GM12878 (cell line): ENCODE data around the gene PRKRIP1. TPM values are rescaled to one million over a fixed set of nuclear protein-coding genes. Genes with fewer than 3 reads are reported as not detected.

Experiments
- ATAC-seq: fragments of 200-7000 bp; cut with Tn5 transposase; 3 replicates; pipeline ENCODE4 v1.9.1; 2020; ENCODE audit warnings: mild to moderate bottlenecking, moderate library complexity
- BruUV-seq: library from RNA; stranded (reverse); fragments of 400-500 nt; replicated peaks from 2 replicates; lab custom pipeline; 2021; lab: Mats Ljungman, UMichigan
- CTCF ChIA-PET: fragments of 300-600 bp; sonication (Branson Sonifier 250); formaldehyde crosslinking; extraction: SDS; loops from one replicate; lab custom pipeline; 2021; ENCODE audit warnings: inconsistent platforms; lab: Yijun Ruan, JAX
- POLR2A ChIA-PET: fragments of 350-600 bp; formaldehyde crosslinking; extraction: SDS; loops from one replicate; lab custom pipeline; 2021; ENCODE audit warnings: inconsistent platforms; lab: Charles Lee
- RAD21 ChIA-PET: fragments of 300-600 bp; sonication (Branson Sonifier 250); formaldehyde crosslinking; loops from one replicate; lab custom pipeline; 2023; ENCODE audit warnings: antibody characterized with exemption; ENCODE audit not compliant: unreplicated experiment; lab: Charles Lee
- SMC1A ChIA-PET: fragments of 300-600 bp; sonication (Branson Sonifier 250); formaldehyde crosslinking; loops from one replicate; lab custom pipeline; 2023; ENCODE audit not compliant: unreplicated experiment, uncharacterized antibody; lab: Charles Lee
- DNase-seq: peaks from one replicate; pipeline ENCODE4 v3.0.0-alpha.2; 2011; ENCODE audit warnings: low read depth, low spot score
- FAIRE-seq: peaks from 3 replicates; lab custom pipeline; 2011; peaks lifted over from hg19 to GRCh38; lab: Jason Lieb, UNC
- H2AFZ ChIP-seq: 2 replicates; pipeline ENCODE4 v1.6.0; 2011; ENCODE audit warnings: low read depth, low read length, control low read depth; ENCODE audit not compliant: control insufficient read depth
- H3K27ac ChIP-seq: 2 replicates; pipeline ENCODE4 v1.5.1; 2011; ENCODE audit warnings: control low read depth; ENCODE audit not compliant: control insufficient read depth, insufficient read depth
- H3K27me3 ChIP-seq, 2 experiments: replicated peaks in 1 of 2; 2 replicates each; pipeline versions ENCODE4 v1.6.0 to v1.6.1; 2011; ENCODE audit warnings: low read length in 1 of 2; ENCODE audit not compliant: control insufficient read depth in 2 of 2, insufficient read depth in 2 of 2
- H3K36me3 ChIP-seq, 2 experiments: 2 replicates each; pipeline ENCODE4 v1.5.1; 2011; ENCODE audit warnings: low read length in 1 of 2; ENCODE audit not compliant: control insufficient read depth in 2 of 2, insufficient read depth in 2 of 2
- H3K4me1 ChIP-seq: 2 replicates; pipeline ENCODE4 v1.6.1; 2011; ENCODE audit warnings: mild to moderate bottlenecking, low read length, moderate library complexity, mixed read lengths; ENCODE audit not compliant: control insufficient read depth, insufficient read depth
- H3K4me2 ChIP-seq: 2 replicates; pipeline ENCODE4 v1.6.0; 2011; ENCODE audit warnings: control low read depth; ENCODE audit not compliant: control insufficient read depth, insufficient read depth
- H3K4me3 ChIP-seq: fragments of 200-600 bp; sonication (generic); 2 replicates; pipeline ENCODE4 v1.5.1; 2016
- H3K79me2 ChIP-seq: 2 replicates; pipeline ENCODE4 v1.6.0; 2011; ENCODE audit warnings: low read length; ENCODE audit not compliant: control insufficient read depth, insufficient read depth
- H3K9ac ChIP-seq: 2 replicates; pipeline ENCODE4 v1.8.0; 2011; ENCODE audit warnings: low read length, control low read depth, mixed read lengths; ENCODE audit not compliant: control insufficient read depth, insufficient read depth
- H3K9me3 ChIP-seq: replicated peaks from 3 replicates; pipeline ENCODE4 v1.5.1; 2011; ENCODE audit warnings: mild to moderate bottlenecking, low read length; ENCODE audit not compliant: control insufficient read depth, insufficient read depth
- H4K20me1 ChIP-seq: 2 replicates; pipeline ENCODE4 v1.6.0; 2011; ENCODE audit not compliant: control insufficient read depth, insufficient read depth
- BCL11A ChIP-seq: IDR thresholded peaks from 2 replicates; pipeline ENCODE4 v1.6.1; 2011; ENCODE audit warnings: low read depth, low read length
- EZH2 ChIP-seq: IDR thresholded peaks from 2 replicates; pipeline ENCODE4 v1.6.1; 2012; ENCODE audit warnings: low read depth, mild to moderate bottlenecking, control low read depth, inconsistent platforms, low read length, borderline replicate concordance; ENCODE audit not compliant: control insufficient read depth
- GABPA ChIP-seq: IDR thresholded peaks from 2 replicates; pipeline ENCODE4 v1.6.1; 2014; ENCODE audit warnings: antibody characterized with exemption, low read depth, mild to moderate bottlenecking, inconsistent platforms
- HDAC2 ChIP-seq: fragments of 200-600 bp; sonication (generic); IDR thresholded peaks from 2 replicates; pipeline ENCODE4 v1.6.1; 2017
- JUND ChIP-seq: IDR thresholded peaks from 2 replicates; pipeline ENCODE4 v1.6.1; 2012; ENCODE audit warnings: low read depth, mild to moderate bottlenecking, low read length, improper control_type of control experiment, moderate library complexity
- PML ChIP-seq: IDR thresholded peaks from 2 replicates; pipeline ENCODE4 v1.6.1; 2012; ENCODE audit warnings: low read length, inconsistent platforms
- POLR2AphosphoS5 ChIP-seq: IDR thresholded peaks from 2 replicates; pipeline ENCODE4 v1.6.1; 2011; ENCODE audit warnings: mild to moderate bottlenecking, low read length, inconsistent platforms
- SIN3A ChIP-seq: IDR thresholded peaks from 2 replicates; pipeline ENCODE4 v1.6.1; 2012; ENCODE audit warnings: low read depth, low read length, improper control_type of control experiment
- SREBF1 ChIP-seq: IDR thresholded peaks from 2 replicates; pipeline ENCODE4 v1.6.1; 2012; ENCODE audit warnings: mild to moderate bottlenecking, low read length
- SREBF2 ChIP-seq: IDR thresholded peaks from 2 replicates; pipeline ENCODE4 v1.6.1; 2012; ENCODE audit warnings: mild to moderate bottlenecking, low read length
- TARDBP ChIP-seq: IDR thresholded peaks from 2 replicates; pipeline ENCODE4 v1.6.1; 2016; ENCODE audit warnings: borderline replicate concordance
- TCF3 ChIP-seq: IDR thresholded peaks from 2 replicates; pipeline ENCODE4 v1.6.1; 2012; ENCODE audit warnings: low read depth, mild to moderate bottlenecking, low read length, borderline replicate concordance; ENCODE audit not compliant: insufficient read depth
- WGBS: methylation state at CpG from one replicate; pipeline ENCODE4 v1.1.6; 2016; ENCODE audit warnings: low lambda C conversion rate; ENCODE audit not compliant: insufficient replicate concordance, insufficient coverage; ENCODE audit errors: missing lambda C conversion rate; 5-methylcytosine and 5-hydroxymethylcytosine counted together
- in situ Hi-C: fragments of 300-500 bp; cut with MboI; formaldehyde crosslinking; loops from 9 replicates; pipeline ENCODE4 v1.14.3; 2018; ENCODE audit warnings: mixed read lengths
- intact Hi-C: fragments of 100-400 bp; cut with micrococcal nuclease; formaldehyde crosslinking; loops from one replicate; pipeline ENCODE4 v1.14.2; 2022; ENCODE audit not compliant: unreplicated experiment
- polyA plus RNA-seq, 11 experiments: library from polyadenylated mRNA; depleted of rRNA in 4 of 11; unstranded in 6 of 11; stranded (reverse) in 5 of 11; fragments of >200 nt; fragmentation: Nextera tagmentation in 4 of 11; fragmentation: Illumina TruSeq in 1 of 11; extraction: Ambion mirVana in 4 of 11; extraction: Trizol in 1 of 11; gene quantifications; 1 replicate in 1 of 11; 2 replicates in 10 of 11; pipeline versions ENCODE4 v1.2.1 to v1.2.3, GENCODE V29; 2011 to 2016; ENCODE audit warnings: inconsistent platforms in 2 of 11, missing spikeins in 2 of 11, low read depth in 1 of 11
- total RNA-seq, 4 experiments: library from RNA; depleted of rRNA in 3 of 4; stranded (reverse); fragments of >200 nt in 3 of 4; fragmentation: Illumina TruSeq in 1 of 4; extraction: Trizol in 1 of 4; gene quantifications; 2 replicates each; pipeline versions ENCODE4 v1.2.1 to v1.2.3, GENCODE V29; 2013 to 2021
- TF ChIP-seq, protein P1 (sequence below): fragments of 150-350 bp; IDR thresholded peaks from 2 replicates; pipeline ENCODE4 v1.6.1; 2016; ENCODE audit warnings: low read depth, low read length
- TF ChIP-seq, protein P2 (sequence below): IDR thresholded peaks from 2 replicates; pipeline ENCODE4 v1.6.1; 2011; ENCODE audit warnings: low read depth, low read length, improper control_type of control experiment, borderline replicate concordance

Gene PRKRIP1
- total and polyA plus RNA-seq, 10 of the 15 experiments (the other 5 are each of a cell fraction or from before 2014, with no cell fraction given): 17.0 to 38.4 (median 25.5) TPM

DNA sequence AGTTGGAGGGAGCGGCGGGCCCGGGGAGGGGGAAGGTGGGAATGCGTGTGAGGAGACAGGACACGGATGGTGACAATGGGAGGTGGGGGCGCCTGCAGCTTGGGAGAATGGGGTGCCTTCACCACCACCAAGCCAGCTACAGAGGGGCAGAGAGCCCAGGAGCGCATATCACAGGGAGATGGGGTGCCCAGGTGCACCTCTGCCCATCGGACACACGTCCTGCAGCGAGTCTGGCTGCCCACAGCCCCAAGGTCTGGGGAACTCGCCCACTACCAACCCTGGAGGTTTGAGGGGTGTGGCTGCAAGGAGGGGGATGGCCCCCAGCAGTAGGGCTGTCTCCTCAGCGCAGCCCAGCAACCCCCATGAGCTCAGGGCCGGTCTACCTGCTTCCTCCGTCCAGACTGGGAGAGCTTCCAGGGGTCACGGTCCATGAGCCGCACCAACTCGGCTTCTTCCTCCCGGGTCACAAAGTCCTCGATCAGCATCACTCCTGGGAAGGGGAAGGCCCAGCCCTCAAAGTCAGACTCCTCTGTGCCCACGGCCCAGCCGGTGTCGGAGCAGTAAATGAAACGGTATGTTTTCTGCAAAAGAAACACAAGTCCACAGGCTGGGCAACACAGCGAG, 63.2 kb downstream of the PRKRIP1 start:
- FAIRE-seq (no peak), ATAC-seq (no peak), DNase-seq (no peak)
- in situ Hi-C loops: loop anchor here (10.0 kb wide), 1 partner anchor 55 kb away; no protein-coding TSS in a partner anchor
- SMC1A ChIA-PET: no interaction called here
- no peak overlapping the region for H3K4me2 ChIP-seq
- no TSS peak for BruUV-seq
- H3K27me3 ChIP-seq: no peaks in the 10 kb centered on the region
- 92% methylated on average over 23 of the region's 24 CpGs for WGBS
- POLR2A ChIA-PET: no interaction called here
- H3K4me1 ChIP-seq: peaks cover 5% of the 10 kb centered on the region; the same call in 1 of the 2 replicates
- H3K36me3 ChIP-seq: peaks cover 11% of the 10 kb centered on the region in 2 experiments
- no peak for TF ChIP-seq HDAC2
- TF ChIP-seq EZH2: no peak
- TF ChIP-seq TARDBP: no peak
- TF ChIP-seq PML: no peak
- no peak for TF ChIP-seq SREBF1
- no peak for TF ChIP-seq JUND
- TF ChIP-seq BCL11A: no peak
- TF ChIP-seq POLR2AphosphoS5: no peak
- no peak for TF ChIP-seq TCF3
- TF ChIP-seq GABPA: no peak
- TF ChIP-seq, protein P1, sequence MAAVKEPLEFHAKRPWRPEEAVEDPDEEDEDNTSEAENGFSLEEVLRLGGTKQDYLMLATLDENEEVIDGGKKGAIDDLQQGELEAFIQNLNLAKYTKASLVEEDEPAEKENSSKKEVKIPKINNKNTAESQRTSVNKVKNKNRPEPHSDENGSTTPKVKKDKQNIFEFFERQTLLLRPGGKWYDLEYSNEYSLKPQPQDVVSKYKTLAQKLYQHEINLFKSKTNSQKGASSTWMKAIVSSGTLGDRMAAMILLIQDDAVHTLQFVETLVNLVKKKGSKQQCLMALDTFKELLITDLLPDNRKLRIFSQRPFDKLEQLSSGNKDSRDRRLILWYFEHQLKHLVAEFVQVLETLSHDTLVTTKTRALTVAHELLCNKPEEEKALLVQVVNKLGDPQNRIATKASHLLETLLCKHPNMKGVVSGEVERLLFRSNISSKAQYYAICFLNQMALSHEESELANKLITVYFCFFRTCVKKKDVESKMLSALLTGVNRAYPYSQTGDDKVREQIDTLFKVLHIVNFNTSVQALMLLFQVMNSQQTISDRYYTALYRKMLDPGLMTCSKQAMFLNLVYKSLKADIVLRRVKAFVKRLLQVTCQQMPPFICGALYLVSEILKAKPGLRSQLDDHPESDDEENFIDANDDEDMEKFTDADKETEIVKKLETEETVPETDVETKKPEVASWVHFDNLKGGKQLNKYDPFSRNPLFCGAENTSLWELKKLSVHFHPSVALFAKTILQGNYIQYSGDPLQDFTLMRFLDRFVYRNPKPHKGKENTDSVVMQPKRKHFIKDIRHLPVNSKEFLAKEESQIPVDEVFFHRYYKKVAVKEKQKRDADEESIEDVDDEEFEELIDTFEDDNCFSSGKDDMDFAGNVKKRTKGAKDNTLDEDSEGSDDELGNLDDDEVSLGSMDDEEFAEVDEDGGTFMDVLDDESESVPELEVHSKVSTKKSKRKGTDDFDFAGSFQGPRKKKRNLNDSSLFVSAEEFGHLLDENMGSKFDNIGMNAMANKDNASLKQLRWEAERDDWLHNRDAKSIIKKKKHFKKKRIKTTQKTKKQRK: no peak
- TF ChIP-seq SIN3A: no peak
- TF ChIP-seq, protein P2, sequence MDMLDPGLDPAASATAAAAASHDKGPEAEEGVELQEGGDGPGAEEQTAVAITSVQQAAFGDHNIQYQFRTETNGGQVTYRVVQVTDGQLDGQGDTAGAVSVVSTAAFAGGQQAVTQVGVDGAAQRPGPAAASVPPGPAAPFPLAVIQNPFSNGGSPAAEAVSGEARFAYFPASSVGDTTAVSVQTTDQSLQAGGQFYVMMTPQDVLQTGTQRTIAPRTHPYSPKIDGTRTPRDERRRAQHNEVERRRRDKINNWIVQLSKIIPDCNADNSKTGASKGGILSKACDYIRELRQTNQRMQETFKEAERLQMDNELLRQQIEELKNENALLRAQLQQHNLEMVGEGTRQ: no peak
- no peak for TF ChIP-seq SREBF2
- H2AFZ ChIP-seq: no peak overlapping the region
- CTCF ChIA-PET: interaction anchor here (1.7 kb wide), 1 partner anchor 55 kb away, joined by 5 read pairs; no protein-coding TSS in a partner anchor
- intact Hi-C loops: no loop called here
- H3K4me3 ChIP-seq: no peak overlapping the region
- H3K9me3 ChIP-seq: no peaks in the 10 kb centered on the region
- RAD21 ChIA-PET: no interaction called here
- no peak overlapping the region for H3K9ac ChIP-seq
- H3K79me2 ChIP-seq: peaks cover 15% of the 10 kb centered on the region
- H4K20me1 ChIP-seq: no peaks in the 10 kb centered on the region
- H3K27ac ChIP-seq: no peak overlapping the region
